ENCODE data around the gene SEPTIN8.

SEPTIN8 gene

DNA sequence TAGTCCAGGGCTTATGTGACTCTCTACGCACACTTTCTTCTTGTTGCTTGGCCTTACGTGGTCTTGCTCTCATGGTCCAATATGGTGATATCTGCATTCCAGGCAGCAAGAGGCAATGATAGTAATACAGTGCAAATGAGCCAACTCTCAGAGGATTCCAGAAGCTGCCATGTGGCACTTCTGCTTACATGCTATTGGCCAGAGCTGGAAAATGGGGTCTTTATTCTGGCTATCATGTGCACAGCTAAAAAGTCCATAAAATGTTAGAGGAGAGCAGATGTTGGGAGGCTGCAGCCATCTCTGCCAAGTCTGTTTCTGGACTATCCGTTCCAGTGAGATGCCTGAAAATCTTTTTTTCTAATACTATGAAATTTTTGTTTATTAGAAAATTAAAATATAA lies 2.9 kb upstream of the SEPTIN8 start:
- no peak for DNase-seq

GRCh38 chr5:132778856-132779255 lies 1.8 kb upstream of the SEPTIN8 start:
- no peak for DNase-seq

- no peak for DNase-seq
These were observed 1.1 kb upstream of the SEPTIN8 start for GRCh38 chr5:132778129-132778528.

DNA sequence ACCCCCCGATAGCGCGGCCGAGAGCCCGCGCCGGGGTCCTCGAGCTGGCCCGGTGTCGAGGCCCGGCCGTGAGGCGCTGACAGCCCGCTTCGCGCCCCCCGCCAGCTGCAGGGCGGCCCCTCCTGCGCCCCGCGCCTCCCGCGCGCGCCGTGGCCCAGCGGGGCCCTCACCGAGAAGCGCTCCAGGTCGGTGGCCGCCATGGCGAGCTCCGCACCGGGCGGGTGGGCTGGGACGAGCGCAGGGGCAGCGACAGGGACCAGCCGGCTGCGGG lies 166 bp downstream of the SEPTIN8 start:
- DNase-seq: no peak

GRCh38 chr5:132776131-132776937 lies 705 bp downstream of the SEPTIN8 start:
- DNase-seq: peak; percentile 34

DNA sequence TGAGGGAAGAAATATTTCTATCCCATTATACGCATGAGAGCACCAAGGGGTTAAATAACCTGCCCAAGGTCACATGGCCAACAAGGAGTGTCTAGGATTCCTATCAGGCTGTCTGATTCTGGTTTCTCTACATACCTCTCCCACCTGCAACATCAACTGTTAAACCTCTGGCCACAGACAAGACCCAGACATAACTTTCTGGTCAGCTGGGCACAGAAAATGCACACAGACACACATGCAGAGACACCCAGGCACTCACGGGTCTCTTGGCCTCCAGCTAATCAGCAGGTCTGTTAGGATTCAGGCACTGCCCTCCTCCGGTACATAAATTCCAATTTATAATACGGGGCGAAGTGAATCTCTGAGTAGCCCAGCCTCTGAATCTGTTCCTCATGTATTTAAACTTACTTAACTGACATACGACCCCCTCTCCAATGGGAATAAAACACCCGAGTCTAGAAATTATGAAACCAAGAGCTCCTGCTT lies 1.5 kb downstream of the SEPTIN8 start:
- no peak for DNase-seq

DNA sequence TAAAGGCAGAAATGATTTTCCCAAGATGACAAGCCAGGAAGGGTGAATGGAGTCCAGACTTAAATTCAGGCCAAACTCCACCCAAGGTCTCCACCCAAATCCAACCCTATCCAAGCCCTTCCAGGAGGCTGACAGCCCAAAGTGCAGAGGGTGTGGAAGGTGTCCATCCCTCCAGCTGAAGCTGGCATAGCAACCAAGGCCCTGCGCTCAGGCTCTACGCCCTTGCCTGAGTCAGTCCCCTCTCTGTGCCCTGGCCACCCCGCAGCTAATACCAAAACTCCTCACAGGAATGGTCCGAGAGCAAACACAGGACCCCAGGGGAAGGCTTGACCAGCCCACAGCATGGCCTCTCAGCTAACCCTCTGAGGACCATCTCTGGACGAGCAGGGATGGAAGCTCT lies 2.1 kb downstream of the SEPTIN8 start:
- DNase-seq: no peak

- no peak for DNase-seq
These were observed 2.6 kb downstream of the SEPTIN8 start for GRCh38 chr5:132774406-132774805.

DNA sequence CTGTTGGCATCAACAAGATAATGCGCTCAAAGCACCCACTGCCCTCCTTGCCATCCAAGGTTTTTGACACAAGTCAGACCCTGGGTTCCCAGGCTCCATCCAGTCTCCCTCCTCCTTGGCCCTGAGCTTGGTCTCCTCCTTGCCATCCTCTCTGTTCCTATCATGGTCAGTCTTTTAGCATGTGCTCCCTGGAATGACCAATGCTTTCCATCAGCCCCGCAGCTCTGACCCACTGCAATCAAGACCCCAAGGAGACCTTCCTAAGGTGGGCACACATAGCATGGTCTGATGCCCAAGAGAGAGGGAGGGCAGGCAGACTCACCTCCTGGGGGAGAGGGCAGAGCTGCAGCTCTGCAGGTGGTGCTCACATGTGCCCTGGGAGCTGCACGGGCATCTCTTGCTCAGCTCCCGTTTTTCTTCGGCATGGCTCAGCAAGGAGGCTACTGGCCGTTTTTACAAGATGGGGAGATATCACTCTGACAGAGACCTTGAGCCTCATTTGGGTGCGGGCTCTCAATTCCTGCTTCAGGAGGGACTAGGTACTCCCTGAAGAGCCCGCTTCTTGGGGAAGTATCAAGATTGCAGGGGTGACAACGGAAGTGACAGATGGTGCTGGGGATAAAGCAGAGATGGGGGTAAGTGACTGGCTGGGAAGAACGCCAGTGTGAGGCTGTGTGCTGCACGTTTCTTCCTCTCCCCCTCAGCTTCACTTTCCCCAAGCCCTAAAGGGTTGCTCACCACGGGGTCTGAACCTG lies 3.3 kb downstream of the SEPTIN8 start:
- DNase-seq: no peak

GRCh38 chr5:132773114-132773513 lies 3.9 kb downstream of the SEPTIN8 start:
- no peak for DNase-seq

DNA sequence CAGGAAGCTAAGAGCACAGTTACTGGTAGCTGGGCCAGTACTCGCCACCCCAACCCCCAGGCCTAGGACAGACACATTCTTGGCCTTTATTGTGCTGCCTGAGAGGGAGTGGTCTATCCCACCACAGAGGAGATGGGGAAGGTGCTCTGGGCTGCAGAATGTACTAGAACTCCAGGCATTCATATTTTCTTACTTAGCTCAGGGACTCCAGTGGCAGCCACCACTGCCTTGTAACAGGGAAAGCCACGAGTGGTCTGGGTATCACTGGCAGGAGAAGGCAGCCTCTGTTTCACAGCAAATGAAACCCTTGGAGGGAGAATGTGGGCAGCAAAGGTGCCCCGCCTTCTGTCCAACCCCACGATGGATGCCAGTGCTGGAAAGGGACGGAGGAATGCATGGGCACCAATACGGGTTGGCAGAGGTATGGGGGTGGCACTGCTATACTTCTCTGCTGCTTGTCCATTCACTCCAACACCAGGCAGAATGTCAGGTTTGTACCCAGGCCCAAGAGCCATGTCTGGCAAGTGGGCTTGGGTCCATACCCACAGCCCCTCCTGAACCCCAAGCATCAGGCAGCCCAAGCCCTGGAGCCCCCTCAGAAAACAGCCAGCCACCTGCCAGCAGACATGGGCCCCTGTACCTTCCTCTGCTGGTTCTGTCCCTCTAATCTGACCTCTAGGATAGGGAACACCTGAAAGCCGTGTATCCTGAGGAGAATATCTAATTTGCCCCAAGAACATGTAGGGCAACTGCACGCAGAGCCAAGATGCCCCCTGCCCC lies 4.6 kb downstream of the SEPTIN8 start:
- no peak for DNase-seq

GRCh38 chr5:132771503-132771998 lies 5.5 kb downstream of the SEPTIN8 start:
- no peak for DNase-seq

GRCh38 chr5:132770476-132771159 lies 6.4 kb downstream of the SEPTIN8 start:
- DNase-seq: no peak

DNA sequence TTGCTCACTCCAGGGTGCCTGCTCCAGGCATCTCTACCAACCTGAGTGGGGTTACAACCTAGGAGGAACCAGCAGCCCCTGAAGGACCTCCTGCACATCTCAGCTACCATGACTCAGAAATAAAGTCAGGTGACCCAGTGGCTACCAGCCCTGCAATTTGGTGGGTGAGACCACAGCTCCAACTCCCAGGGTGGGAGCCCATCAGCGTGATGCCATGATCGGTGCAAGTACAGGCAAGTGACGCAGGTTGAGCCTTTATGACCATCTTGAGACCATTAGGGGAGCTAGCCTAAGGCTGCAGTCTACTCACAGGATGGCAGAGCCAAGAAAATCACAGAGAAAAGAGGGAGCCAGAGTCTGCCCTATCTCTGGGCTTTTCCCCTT lies 8.6 kb downstream of the SEPTIN8 start:
- DNase-seq: no peak

DNA sequence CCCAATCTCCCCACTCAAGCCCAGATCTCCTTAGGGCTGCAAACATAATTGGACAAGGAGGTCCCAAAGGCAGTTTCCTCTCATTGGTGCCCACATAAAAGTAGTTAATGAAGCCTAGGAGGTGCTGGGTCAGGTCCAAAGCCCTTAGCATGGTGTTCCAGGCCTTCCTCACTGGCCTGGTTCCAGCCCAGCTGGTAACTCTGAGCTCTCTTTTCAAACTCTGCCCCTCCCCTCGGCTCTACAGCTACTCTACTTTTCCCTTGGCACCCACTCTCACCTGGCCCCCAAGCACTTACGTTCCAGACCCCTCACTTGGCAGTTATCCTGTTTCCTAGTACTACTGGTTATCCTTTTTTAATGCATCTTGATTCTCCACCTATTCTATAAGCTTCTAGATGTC lies 9.9 kb downstream of the SEPTIN8 start:
- DNase-seq: no peak

DNA sequence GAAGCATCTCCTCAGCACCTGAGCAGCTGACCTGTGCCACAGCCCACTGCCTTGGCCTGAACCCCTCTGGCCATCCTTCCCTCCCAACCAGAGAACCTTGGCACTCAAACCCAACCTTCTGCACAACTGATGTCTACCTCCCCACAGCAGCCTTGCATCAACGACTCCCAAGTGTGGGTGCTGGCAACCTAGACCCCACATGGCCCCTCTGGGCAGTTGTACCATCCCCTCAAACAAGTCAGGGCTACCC lies 10.3 kb downstream of the SEPTIN8 start:
- DNase-seq: no peak

GRCh38 chr5:132766020-132766805 lies 10.8 kb downstream of the SEPTIN8 start:
- no peak for DNase-seq

DNA sequence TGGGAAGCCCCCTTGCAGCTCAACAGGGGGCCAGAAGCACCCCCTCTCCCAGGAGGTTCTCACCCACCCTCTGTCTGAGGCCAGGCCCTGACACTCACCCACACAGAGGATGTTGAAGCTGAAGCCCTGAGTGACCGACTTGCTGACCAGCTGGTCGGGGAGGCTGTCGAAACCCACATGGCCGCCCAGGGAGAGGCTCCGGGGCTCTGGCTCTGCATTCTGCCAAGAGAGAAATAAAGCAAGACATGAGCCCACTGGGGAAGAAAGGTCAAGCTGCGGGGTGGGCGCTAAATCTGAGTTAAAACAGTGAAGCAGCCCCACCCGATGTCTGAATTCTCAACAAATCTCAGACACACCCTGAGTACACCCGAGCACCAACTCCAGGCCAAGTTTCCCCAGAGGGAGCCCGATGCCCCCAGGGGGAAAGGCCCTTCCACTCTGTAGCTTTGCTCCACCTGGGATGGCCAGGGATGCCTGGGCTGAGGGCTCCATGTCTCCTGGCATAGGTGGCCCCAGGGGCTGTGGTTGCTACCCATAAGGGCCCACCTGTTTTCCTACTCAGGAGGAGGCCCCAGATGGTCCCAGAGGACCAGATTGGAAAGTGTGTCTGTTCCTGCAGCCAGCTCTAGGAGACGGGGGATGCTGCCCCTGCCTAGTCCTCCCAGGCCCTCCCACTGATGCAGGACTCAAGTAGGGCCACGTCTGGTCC lies 11.6 kb downstream of the SEPTIN8 start:
- no peak for DNase-seq

- DNase-seq: no peak
These were observed 12.3 kb downstream of the SEPTIN8 start for GRCh38 chr5:132764671-132765238.

GRCh38 chr5:132764051-132764450 lies 13.0 kb downstream of the SEPTIN8 start:
- DNase-seq: no peak
